Hepatocyte (in vitro differentiated cells): Measurements from ENCODE around the gene GOLGA7B. TPM values are rescaled to one million over a fixed set of nuclear protein-coding genes. Genes with fewer than 3 reads are reported as not detected.

ENCODE experiments used
- DNase-seq: peaks from one replicate; pipeline ENCODE4 v3.0.0-alpha.2; 2016; ENCODE audit warnings: low spot score
- H2AFZ ChIP-seq: fragments of 200-600 bp; sonication (generic); 2 replicates; pipeline ENCODE4 v1.6.0; 2016; ENCODE audit warnings: antibody characterized with exemption, mild to moderate bottlenecking
- H3K27ac ChIP-seq: fragments of 200-600 bp; sonication (generic); 2 replicates; pipeline ENCODE4 v1.5.1; 2016; ENCODE audit warnings: mild to moderate bottlenecking
- H3K27me3 ChIP-seq: fragments of 200-600 bp; sonication (generic); 2 replicates; pipeline ENCODE4 v1.6.1; 2016
- H3K36me3 ChIP-seq: fragments of 200-600 bp; sonication (generic); replicated peaks from 2 replicates; pipeline ENCODE4 v1.5.1; 2016; ENCODE audit warnings: low read depth; ENCODE audit not compliant: insufficient read depth
- H3K4me1 ChIP-seq: fragments of 200-600 bp; sonication (generic); 2 replicates; pipeline ENCODE4 v1.5.1; 2016; ENCODE audit warnings: mild to moderate bottlenecking, moderate library complexity; ENCODE audit not compliant: insufficient read depth
- H3K4me2 ChIP-seq: fragments of 200-600 bp; sonication (generic); 2 replicates; pipeline ENCODE4 v1.6.0; 2016
- H3K4me3 ChIP-seq: fragments of 200-600 bp; sonication (generic); 2 replicates; pipeline ENCODE4 v1.5.1; 2016; ENCODE audit warnings: mild to moderate bottlenecking
- H3K79me2 ChIP-seq: fragments of 200-600 bp; sonication (generic); 2 replicates; pipeline ENCODE4 v1.6.0; 2017; ENCODE audit warnings: mild to moderate bottlenecking
- H3K9me2 ChIP-seq: fragments of 200-600 bp; sonication (generic); replicated peaks from 2 replicates; pipeline ENCODE4 v1.6.0; 2017; ENCODE audit warnings: mild to moderate bottlenecking; ENCODE audit not compliant: insufficient read depth
- H3K9me3 ChIP-seq: fragments of 200-600 bp; sonication (generic); 2 replicates; pipeline ENCODE4 v1.5.1; 2016; ENCODE audit warnings: low read depth, mild to moderate bottlenecking
- H4K20me1 ChIP-seq: fragments of 200-600 bp; sonication (generic); 2 replicates; pipeline ENCODE4 v1.6.0; 2016; ENCODE audit warnings: mild to moderate bottlenecking; ENCODE audit not compliant: insufficient read depth, poor library complexity, severe bottlenecking
- EZH2 ChIP-seq: fragments of 200-600 bp; sonication (generic); IDR thresholded peaks from 2 replicates; pipeline ENCODE4 v1.6.1; 2016; ENCODE audit warnings: antibody characterized with exemption, mild to moderate bottlenecking, borderline replicate concordance
- EZH2phosphoT487 ChIP-seq: fragments of 200-600 bp; sonication (generic); IDR thresholded peaks from one replicate; pipeline ENCODE4 v1.6.1; 2018; ENCODE audit warnings: antibody characterized with exemption, mild to moderate bottlenecking, low read depth, moderate library complexity; ENCODE audit not compliant: unreplicated experiment, severe bottlenecking
- WGBS: methylation state at CpG from one replicate; pipeline ENCODE4 v1.1.6; 2016; ENCODE audit warnings: low lambda C conversion rate; ENCODE audit errors: missing lambda C conversion rate; 5-methylcytosine and 5-hydroxymethylcytosine counted together
- polyA plus RNA-seq: library from polyadenylated mRNA; unstranded; fragments of >200 nt; fragmentation: Nextera tagmentation; extraction: Ambion mirVana; gene quantifications from 2 replicates; pipeline ENCODE4 v1.2.1, GENCODE V29; 2016
- total RNA-seq: library from RNA; depleted of rRNA; stranded (reverse); fragments of >200 nt; gene quantifications from 2 replicates; pipeline ENCODE4 v1.2.3, GENCODE V29; 2014
- TF ChIP-seq, protein P1 (sequence below): fragments of 200-600 bp; sonication (generic); IDR thresholded peaks from 2 replicates; pipeline ENCODE4 v1.5.1; 2016; ENCODE audit warnings: antibody characterized with exemption, mild to moderate bottlenecking; ENCODE audit not compliant: poor library complexity

GOLGA7B gene
- total and polyA plus RNA-seq, 2 experiments from 2014 or later: 0.15 to 1.5 TPM

DNA sequence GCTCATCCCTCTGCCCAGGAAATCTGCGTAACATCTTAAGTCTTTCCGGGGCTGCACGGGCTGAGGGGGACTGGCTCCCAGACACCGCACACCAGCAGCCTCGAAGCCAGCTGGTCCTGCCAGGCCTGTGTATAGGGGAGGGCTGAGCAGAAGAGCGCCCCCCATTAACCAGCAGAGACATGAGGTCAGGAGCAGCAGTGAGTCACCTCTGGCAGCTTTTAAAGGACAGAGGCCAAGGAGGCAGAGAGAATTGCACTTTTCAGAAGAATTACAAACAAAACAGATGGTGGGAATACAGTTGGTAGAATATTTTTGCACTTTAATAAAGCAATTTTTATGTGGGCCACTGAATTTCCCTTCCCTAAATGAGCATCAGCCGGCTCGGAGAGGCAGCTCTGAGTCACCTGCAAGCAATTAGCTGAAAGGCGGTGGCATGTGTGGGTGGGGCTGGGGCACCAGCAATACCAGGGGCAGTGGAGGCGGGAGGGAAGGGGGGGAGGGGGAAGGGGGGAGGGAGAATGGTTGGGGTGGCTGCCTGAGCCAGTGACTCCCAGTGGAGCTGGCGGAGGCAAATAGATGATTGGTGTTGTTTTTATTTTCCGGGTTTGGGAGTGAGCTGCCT lies 39.1 kb downstream of the GOLGA7B start:
- peak overlapping the region; percentile 33 for H3K4me2 ChIP-seq

DNA sequence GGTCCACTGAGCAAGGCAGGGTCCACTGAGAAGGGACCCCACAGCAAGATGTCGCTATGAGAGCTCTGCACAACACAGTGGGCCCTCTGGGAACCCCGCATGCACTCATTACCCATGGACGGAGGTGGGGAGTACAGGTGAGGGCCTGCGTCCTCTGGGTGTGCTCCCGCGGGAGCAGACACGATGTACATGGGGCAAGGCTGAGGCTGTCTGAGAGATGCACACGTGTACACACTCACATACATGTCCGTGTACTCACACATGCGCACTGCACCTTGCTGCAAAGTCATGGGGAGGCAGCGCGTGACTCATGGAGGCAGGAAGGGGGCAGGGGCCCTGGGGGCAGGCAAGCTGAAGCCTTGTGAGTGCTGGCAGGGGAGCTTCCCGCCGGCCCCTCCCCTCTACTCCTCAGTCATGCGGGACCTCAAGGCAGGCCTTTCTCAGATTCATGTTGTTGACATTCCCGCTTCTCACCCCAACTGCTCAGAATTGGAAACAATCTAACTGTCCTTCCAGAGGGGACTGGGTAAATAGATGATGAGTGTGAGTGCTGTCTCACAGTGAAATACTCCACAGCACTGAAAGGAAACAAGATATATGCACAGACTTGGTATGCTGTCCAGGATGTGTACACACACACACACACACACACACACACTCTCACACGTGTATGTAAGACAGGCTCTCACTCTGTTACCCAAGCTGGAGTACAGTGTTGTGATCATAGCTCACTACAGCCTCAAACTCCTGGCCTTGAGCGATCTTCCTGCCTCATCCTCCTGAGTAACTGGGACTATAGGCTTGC lies 40.0 kb downstream of the GOLGA7B start:
- Histone ChIP-seq H3K4me1 (peaks cover 7% of the 10 kb centered on the region), H2AFZ (no peak overlapping the region), H3K79me2 (no peaks in the 10 kb centered on the region), H4K20me1 (no peaks in the 10 kb centered on the region), H3K36me3 (no peaks in the 10 kb centered on the region), H3K27ac (peak overlapping the region; percentile 31), H3K9me2 (no peaks in the 10 kb centered on the region), H3K4me3 (no peak overlapping the region), H3K27me3 (no peaks in the 10 kb centered on the region), H3K9me3 (no peaks in the 10 kb centered on the region), H3K4me2 (peak overlapping the region; percentile 33)
- 56% methylated on average over 17 of the region's 18 CpGs for WGBS
- DNase-seq: peak; percentile 69
- no peak for TF ChIP-seq EZH2
- TF ChIP-seq, protein P1, sequence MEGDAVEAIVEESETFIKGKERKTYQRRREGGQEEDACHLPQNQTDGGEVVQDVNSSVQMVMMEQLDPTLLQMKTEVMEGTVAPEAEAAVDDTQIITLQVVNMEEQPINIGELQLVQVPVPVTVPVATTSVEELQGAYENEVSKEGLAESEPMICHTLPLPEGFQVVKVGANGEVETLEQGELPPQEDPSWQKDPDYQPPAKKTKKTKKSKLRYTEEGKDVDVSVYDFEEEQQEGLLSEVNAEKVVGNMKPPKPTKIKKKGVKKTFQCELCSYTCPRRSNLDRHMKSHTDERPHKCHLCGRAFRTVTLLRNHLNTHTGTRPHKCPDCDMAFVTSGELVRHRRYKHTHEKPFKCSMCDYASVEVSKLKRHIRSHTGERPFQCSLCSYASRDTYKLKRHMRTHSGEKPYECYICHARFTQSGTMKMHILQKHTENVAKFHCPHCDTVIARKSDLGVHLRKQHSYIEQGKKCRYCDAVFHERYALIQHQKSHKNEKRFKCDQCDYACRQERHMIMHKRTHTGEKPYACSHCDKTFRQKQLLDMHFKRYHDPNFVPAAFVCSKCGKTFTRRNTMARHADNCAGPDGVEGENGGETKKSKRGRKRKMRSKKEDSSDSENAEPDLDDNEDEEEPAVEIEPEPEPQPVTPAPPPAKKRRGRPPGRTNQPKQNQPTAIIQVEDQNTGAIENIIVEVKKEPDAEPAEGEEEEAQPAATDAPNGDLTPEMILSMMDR: no peak
- TF ChIP-seq EZH2phosphoT487: no peak

More for the DNA sequence above, 39.1 kb downstream of the GOLGA7B start:
- WGBS: 49% methylated on average over 10 of the region's 12 CpGs
- Histone ChIP-seq H3K79me2 (no peaks in the 10 kb centered on the region), H3K27me3 (no peaks in the 10 kb centered on the region), H2AFZ (no peak overlapping the region), H3K27ac (no peak overlapping the region), H3K9me3 (no peaks in the 10 kb centered on the region), H4K20me1 (no peaks in the 10 kb centered on the region), H3K9me2 (no peaks in the 10 kb centered on the region), H3K36me3 (no peaks in the 10 kb centered on the region), H3K4me3 (no peak overlapping the region), H3K4me1 (peaks cover 7% of the 10 kb centered on the region)
- TF ChIP-seq, protein P1: no peak
- TF ChIP-seq EZH2phosphoT487 (no peak), EZH2 (no peak)
- peak; percentile 72 for DNase-seq

DNA sequence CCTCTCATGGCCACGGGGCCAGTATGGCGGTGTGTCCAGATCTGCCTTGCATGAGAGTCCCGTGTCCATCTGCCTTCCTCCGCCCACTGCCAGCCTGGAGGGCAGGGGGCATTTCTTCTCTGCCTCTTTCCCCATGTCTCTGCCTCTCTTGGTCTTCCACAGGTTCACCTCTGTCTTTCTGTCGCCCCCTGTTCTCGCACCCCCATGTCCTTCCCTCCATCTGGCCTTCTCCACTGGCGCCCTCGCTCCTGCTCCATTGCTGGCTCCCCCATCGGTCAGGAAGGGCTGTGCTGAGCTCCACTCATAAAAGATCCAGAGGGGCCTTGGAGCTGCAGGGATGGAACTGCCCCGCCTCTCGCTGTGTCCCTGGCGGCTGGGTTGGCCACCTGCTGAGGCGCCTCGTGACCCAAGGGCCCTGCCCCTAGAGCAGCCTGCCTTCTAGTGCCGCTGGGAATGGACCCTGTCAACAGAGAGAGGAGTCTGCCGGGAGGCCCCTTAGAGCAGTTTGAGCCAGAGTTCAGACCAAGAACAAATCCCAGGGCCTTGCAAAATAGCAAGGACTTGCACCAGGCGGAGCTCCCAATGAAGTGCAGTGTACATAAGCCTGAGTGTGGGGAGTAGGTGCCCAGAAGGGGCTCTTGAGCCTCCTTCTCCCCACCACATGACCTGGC lies 42.0 kb downstream of the GOLGA7B start:
- H3K27ac ChIP-seq: no peak overlapping the region
- no peak overlapping the region for H3K4me2 ChIP-seq
- H3K4me3 ChIP-seq: no peak overlapping the region
- peak; percentile 31 for DNase-seq
- H3K79me2 ChIP-seq: no peaks in the 10 kb centered on the region
- no peaks in the 10 kb centered on the region for H3K36me3 ChIP-seq
- peaks cover 7% of the 10 kb centered on the region for H3K4me1 ChIP-seq
- TF ChIP-seq, protein P1: no peak
- no peak for TF ChIP-seq EZH2
- no peak for TF ChIP-seq EZH2phosphoT487
- no peaks in the 10 kb centered on the region for H4K20me1 ChIP-seq
- H3K27me3 ChIP-seq: no peaks in the 10 kb centered on the region
- WGBS: 84% methylated on average over 16 of the region's 17 CpGs
- no peaks in the 10 kb centered on the region for H3K9me2 ChIP-seq
- H2AFZ ChIP-seq: no peak overlapping the region
- no peaks in the 10 kb centered on the region for H3K9me3 ChIP-seq
